ENCODE results near the gene DYSF.
A peak's percentile ranks its signal among the peaks of the same experiment; 100 is the strongest.

DYSF gene

GRCh38 chr2:71595569-71595968 is 142.2 kb downstream of the DYSF start:
- TF ChIP-seq CTCF (conservative IDR thresholded peaks at IDR 0.05; ENCODE audit: low read length): no peak
- DNase-seq (ENCODE audit: low read depth): no peak

GRCh38 chr2:71596011-71596410 is 142.7 kb downstream of the DYSF start:
- H3K4me3 ChIP-seq (ENCODE audit: low read length): no peak overlapping the region
- no peak for TF ChIP-seq CTCF (conservative IDR thresholded peaks at IDR 0.05; ENCODE audit: low read length)
- DNase-seq (ENCODE audit: low read depth): no peak

More at GRCh38 chr2:71595569-71595968, 142.2 kb downstream of the DYSF start:
- no peak overlapping the region for H3K4me3 ChIP-seq (ENCODE audit: low read length)

- peak; percentile 44 for DNase-seq (ENCODE audit: low read depth)
- no peak overlapping the region for H3K4me3 ChIP-seq (ENCODE audit: low read length)
- TF ChIP-seq CTCF (conservative IDR thresholded peaks at IDR 0.05; ENCODE audit: low read length): no peak
These were observed 144.4 kb downstream of the DYSF start for GRCh38 chr2:71597756-71598155.

GRCh38 chr2:71598526-71598925 is 145.2 kb downstream of the DYSF start:
- no peak for TF ChIP-seq CTCF (conservative IDR thresholded peaks at IDR 0.05; ENCODE audit: low read length)
- H3K4me3 ChIP-seq (ENCODE audit: low read length): no peak overlapping the region

GRCh38 chr2:71599038-71599437 is 145.7 kb downstream of the DYSF start:
- no peak for TF ChIP-seq CTCF (conservative IDR thresholded peaks at IDR 0.05; ENCODE audit: low read length)
- no peak for DNase-seq (ENCODE audit: low read depth)
- H3K4me3 ChIP-seq (ENCODE audit: low read length): no peak overlapping the region

More at GRCh38 chr2:71598526-71598925, 145.2 kb downstream of the DYSF start:
- no peak for DNase-seq (ENCODE audit: low read depth)

GRCh38 chr2:71599646-71600236 is 146.4 kb downstream of the DYSF start:
- no peak for TF ChIP-seq CTCF (conservative IDR thresholded peaks at IDR 0.05; ENCODE audit: low read length)
- DNase-seq (ENCODE audit: low read depth): no peak
- no peak overlapping the region for H3K4me3 ChIP-seq (ENCODE audit: low read length)

- no peak for TF ChIP-seq CTCF (conservative IDR thresholded peaks at IDR 0.05; ENCODE audit: low read length)
- H3K4me3 ChIP-seq (ENCODE audit: low read length): no peak overlapping the region
- DNase-seq (ENCODE audit: low read depth): no peak
These were observed 147.2 kb downstream of the DYSF start for GRCh38 chr2:71600555-71600954.
